Measurements from ENCODE around the gene GABRR1.

DNA sequence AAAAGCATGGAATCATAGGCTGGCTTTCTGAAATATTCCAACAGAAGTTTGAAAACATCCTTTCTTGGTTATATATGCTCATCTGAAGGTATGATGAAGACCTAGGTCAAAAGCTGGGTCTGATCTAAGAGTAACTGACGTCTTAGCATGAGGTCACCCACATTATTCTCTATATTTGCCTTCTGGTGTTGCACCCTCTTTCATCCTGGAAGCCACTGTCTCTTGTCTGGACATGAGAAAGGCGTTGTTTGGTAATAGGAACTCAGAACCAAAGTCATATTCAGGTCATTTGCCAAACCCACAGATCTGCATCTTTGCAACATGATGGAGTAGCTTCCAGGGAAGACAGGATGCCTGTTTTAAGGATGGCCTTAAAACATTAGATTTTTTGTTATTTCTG, 17.6 kb downstream of the GABRR1 start:
- TF ChIP-seq, protein P1, sequence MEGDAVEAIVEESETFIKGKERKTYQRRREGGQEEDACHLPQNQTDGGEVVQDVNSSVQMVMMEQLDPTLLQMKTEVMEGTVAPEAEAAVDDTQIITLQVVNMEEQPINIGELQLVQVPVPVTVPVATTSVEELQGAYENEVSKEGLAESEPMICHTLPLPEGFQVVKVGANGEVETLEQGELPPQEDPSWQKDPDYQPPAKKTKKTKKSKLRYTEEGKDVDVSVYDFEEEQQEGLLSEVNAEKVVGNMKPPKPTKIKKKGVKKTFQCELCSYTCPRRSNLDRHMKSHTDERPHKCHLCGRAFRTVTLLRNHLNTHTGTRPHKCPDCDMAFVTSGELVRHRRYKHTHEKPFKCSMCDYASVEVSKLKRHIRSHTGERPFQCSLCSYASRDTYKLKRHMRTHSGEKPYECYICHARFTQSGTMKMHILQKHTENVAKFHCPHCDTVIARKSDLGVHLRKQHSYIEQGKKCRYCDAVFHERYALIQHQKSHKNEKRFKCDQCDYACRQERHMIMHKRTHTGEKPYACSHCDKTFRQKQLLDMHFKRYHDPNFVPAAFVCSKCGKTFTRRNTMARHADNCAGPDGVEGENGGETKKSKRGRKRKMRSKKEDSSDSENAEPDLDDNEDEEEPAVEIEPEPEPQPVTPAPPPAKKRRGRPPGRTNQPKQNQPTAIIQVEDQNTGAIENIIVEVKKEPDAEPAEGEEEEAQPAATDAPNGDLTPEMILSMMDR (IDR thresholded peaks at IDR 0.05) = no peak
- TF ChIP-seq POLR2A (IDR thresholded peaks at IDR 0.05) (no peak), POLR2AphosphoS5 (IDR thresholded peaks at IDR 0.05) (no peak)
